ENCODE results near the gene ZSCAN22.
A peak's percentile ranks its signal among the peaks of the same experiment; 100 is the strongest.

Gene ZSCAN22

DNA sequence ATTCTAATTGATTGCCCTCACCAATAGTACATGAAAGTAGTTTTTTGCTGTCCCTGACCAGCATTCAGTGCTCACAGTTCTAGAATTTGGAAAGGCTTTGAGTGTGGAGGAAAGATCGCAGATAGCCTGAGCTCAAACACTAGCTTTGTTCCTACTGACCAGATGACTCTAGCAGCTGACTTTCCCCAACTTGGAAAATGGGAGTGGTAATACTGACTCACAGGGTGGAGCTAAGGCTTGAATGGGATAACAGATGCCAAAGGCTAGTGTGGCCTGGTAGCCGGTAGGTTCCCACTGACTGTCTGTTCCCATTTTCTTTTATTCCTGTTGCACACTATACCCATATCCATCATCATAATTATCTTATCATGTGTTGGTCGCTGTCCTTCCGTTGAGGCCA is 3.7 kb downstream of the ZSCAN22 start:
- H3K27me3 ChIP-seq (replicated peaks in 2 of 5; ENCODE audit: control insufficient read depth in 4 of 5, insufficient read depth in 5 of 5, low read length in 4 of 5), result no peaks in the 10 kb centered on the region
- no peak overlapping the region for H3K4me3 ChIP-seq (ENCODE audit: control insufficient read depth in 1 of 7, extremely low read depth in 1 of 7, insufficient read depth in 4 of 7, low read depth in 2 of 7, low read length in 6 of 7)
- CTCF ChIA-PET, result interaction anchor here (0.7 to 1.6 kb wide), 5 partner anchors 9 to 170 kb away, joined by 3 to 6 read pairs (median 3); no protein-coding TSS in a partner anchor
- POLR2A ChIA-PET, result no interaction called here
- no peaks in the 10 kb centered on the region for H3K9me3 ChIP-seq (ENCODE audit: control extremely low read depth in 1 of 5, control insufficient read depth in 4 of 5, insufficient read depth in 2 of 5, low read depth in 1 of 5, low read length in 4 of 5)
- H3K36me3 ChIP-seq (ENCODE audit: control insufficient read depth in 4 of 4, insufficient read depth in 4 of 4, low read length in 3 of 4), result peaks cover 0 to 11% (median 8%) of the 10 kb centered on the region in 4 experiments
- peaks cover 0 to 25% (median 21%) of the 10 kb centered on the region in 4 experiments for H3K4me1 ChIP-seq (ENCODE audit: control extremely low read depth in 1 of 4, control insufficient read depth in 4 of 4, insufficient read depth in 4 of 4, low read length in 3 of 4)
- H3K27ac ChIP-seq (ENCODE audit: insufficient read depth in 1 of 2, low read depth in 1 of 2, low read length in 2 of 2, poor library complexity in 1 of 2, severe bottlenecking in 2 of 2), result no peak overlapping the region
- DNase-seq, result no peak
- 93% methylated on average over 3 of the region's 4 CpGs for WGBS (ENCODE audit: insufficient coverage)

DNA sequence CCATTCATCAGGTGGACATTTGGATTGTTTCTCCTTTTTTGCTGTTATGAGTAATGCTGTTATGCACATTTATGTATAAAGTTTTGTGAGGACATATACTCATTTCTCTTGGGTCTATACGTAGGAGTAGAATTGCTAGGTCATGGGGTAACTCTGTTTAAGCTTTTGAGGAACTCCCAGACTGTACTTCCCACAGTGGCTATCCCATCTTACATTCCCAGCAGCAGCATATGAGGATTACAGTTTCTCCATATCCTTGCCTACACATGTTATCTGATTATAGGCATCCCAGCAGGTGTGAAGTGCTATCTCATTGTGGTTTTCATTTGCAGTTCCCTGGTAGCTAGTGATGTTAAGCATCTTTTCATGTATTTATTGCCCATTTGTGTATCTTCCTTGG is 5.9 kb downstream of the ZSCAN22 start:
- Histone ChIP-seq H3K36me3 (ENCODE audit: control insufficient read depth in 4 of 4, insufficient read depth in 4 of 4, low read length in 3 of 4) (peaks cover 2 to 29% (median 15%) of the 10 kb centered on the region in 4 experiments), H3K27me3 (replicated peaks in 2 of 5; ENCODE audit: control insufficient read depth in 4 of 5, insufficient read depth in 5 of 5, low read length in 4 of 5) (no peaks in the 10 kb centered on the region), H3K27ac (ENCODE audit: insufficient read depth in 1 of 2, low read depth in 1 of 2, low read length in 2 of 2, poor library complexity in 1 of 2, severe bottlenecking in 2 of 2) (no peak overlapping the region), H3K4me1 (ENCODE audit: control extremely low read depth in 1 of 4, control insufficient read depth in 4 of 4, insufficient read depth in 4 of 4, low read length in 3 of 4) (peaks cover 0 to 8% (median 3%) of the 10 kb centered on the region in 4 experiments), H3K9me3 (ENCODE audit: control extremely low read depth in 1 of 5, control insufficient read depth in 4 of 5, insufficient read depth in 2 of 5, low read depth in 1 of 5, low read length in 4 of 5) (no peaks in the 10 kb centered on the region), H3K4me3 (ENCODE audit: control insufficient read depth in 1 of 7, extremely low read depth in 1 of 7, insufficient read depth in 4 of 7, low read depth in 2 of 7, low read length in 6 of 7) (no peak overlapping the region)
- WGBS (ENCODE audit: insufficient coverage), result no CpG with 5 or more reads among the region's 1 CpG
- ChIA-PET POLR2A (no interaction called here), CTCF (interaction anchor here (1.0 to 1.1 kb wide), 2 partner anchors 11 to 31 kb away, joined by 3 read pairs; no protein-coding TSS in a partner anchor)
- peak in 1 of 3 donors; percentile 10 for DNase-seq

- no peak overlapping the region for H3K4me3 ChIP-seq (ENCODE audit: control insufficient read depth in 1 of 7, extremely low read depth in 1 of 7, insufficient read depth in 4 of 7, low read depth in 2 of 7, low read length in 6 of 7)
- no peaks in the 10 kb centered on the region for H3K27me3 ChIP-seq (replicated peaks in 2 of 5; ENCODE audit: control insufficient read depth in 4 of 5, insufficient read depth in 5 of 5, low read length in 4 of 5)
- CTCF ChIA-PET, result interaction anchor here (1.4 to 1.5 kb wide), 2 partner anchors 28 to 39 kb away, joined by 3 to 4 read pairs; partner anchors contain the start of gene ZNF497
- no peaks in the 10 kb centered on the region for H3K4me1 ChIP-seq (ENCODE audit: control extremely low read depth in 1 of 4, control insufficient read depth in 4 of 4, insufficient read depth in 4 of 4, low read length in 3 of 4)
- POLR2A ChIA-PET, result no interaction called here
- peaks cover 6 to 49% (median 30%) of the 10 kb centered on the region in 4 experiments for H3K36me3 ChIP-seq (ENCODE audit: control insufficient read depth in 4 of 4, insufficient read depth in 4 of 4, low read length in 3 of 4)
- 97% methylated on average over 9 of the region's 19 CpGs for WGBS (ENCODE audit: insufficient coverage)
- DNase-seq, result no peak
- H3K27ac ChIP-seq (ENCODE audit: insufficient read depth in 1 of 2, low read depth in 1 of 2, low read length in 2 of 2, poor library complexity in 1 of 2, severe bottlenecking in 2 of 2), result no peak overlapping the region
- H3K9me3 ChIP-seq (ENCODE audit: control extremely low read depth in 1 of 5, control insufficient read depth in 4 of 5, insufficient read depth in 2 of 5, low read depth in 1 of 5, low read length in 4 of 5), result peaks cover 0 to 4% (median 0%) of the 10 kb centered on the region in 5 experiments
Observed at GRCh38 chr19:58334691-58335249, 8.0 kb downstream of the ZSCAN22 start.

GRCh38 chr19:58335630-58336029 is 8.8 kb downstream of the ZSCAN22 start:
- ChIA-PET POLR2A (no interaction called here), CTCF (interaction anchor here (1.0 to 1.5 kb wide), 2 partner anchors 16 to 27 kb away, joined by 3 to 4 read pairs; partner anchors contain the start of gene ZNF497)
- no peak for DNase-seq
- no peaks in the 10 kb centered on the region for H3K4me1 ChIP-seq (ENCODE audit: control extremely low read depth in 1 of 4, control insufficient read depth in 4 of 4, insufficient read depth in 4 of 4, low read length in 3 of 4)
- WGBS (ENCODE audit: insufficient coverage), result 100% methylated on average over 1 of the region's 3 CpGs
- H3K27ac ChIP-seq (ENCODE audit: insufficient read depth in 1 of 2, low read depth in 1 of 2, low read length in 2 of 2, poor library complexity in 1 of 2, severe bottlenecking in 2 of 2), result no peak overlapping the region
- peaks cover 6 to 49% (median 31%) of the 10 kb centered on the region in 4 experiments for H3K36me3 ChIP-seq (ENCODE audit: control insufficient read depth in 4 of 4, insufficient read depth in 4 of 4, low read length in 3 of 4)
- H3K9me3 ChIP-seq (ENCODE audit: control extremely low read depth in 1 of 5, control insufficient read depth in 4 of 5, insufficient read depth in 2 of 5, low read depth in 1 of 5, low read length in 4 of 5), result peaks cover 0 to 4% (median 0%) of the 10 kb centered on the region in 5 experiments
- no peaks in the 10 kb centered on the region for H3K27me3 ChIP-seq (replicated peaks in 2 of 5; ENCODE audit: control insufficient read depth in 4 of 5, insufficient read depth in 5 of 5, low read length in 4 of 5)
- H3K4me3 ChIP-seq (ENCODE audit: control insufficient read depth in 1 of 7, extremely low read depth in 1 of 7, insufficient read depth in 4 of 7, low read depth in 2 of 7, low read length in 6 of 7), result no peak overlapping the region

DNA sequence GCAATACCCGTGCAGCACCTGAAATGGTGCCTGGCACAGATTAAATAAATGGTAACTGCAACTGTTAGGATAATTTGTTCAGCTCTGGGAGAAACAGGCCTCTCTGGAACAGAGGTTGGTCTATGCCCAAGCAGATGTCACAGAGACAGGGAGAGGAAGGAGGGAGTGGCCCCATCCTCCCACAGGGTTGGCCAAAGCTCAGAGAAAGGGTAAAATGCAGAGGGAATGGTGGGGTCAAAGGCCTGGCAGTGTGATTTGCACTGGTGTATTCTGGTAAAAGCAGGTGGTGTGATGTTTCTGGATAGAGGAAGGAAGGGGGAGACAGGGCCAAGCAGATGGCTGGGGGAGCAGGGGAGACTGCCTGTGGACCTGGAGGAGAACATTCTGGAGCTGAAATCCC is 9.4 kb downstream of the ZSCAN22 start:
- H3K27ac ChIP-seq (ENCODE audit: insufficient read depth in 1 of 2, low read depth in 1 of 2, low read length in 2 of 2, poor library complexity in 1 of 2, severe bottlenecking in 2 of 2), result no peak overlapping the region
- CTCF ChIA-PET, result interaction anchor here (1.0 kb wide), 1 partner anchor 15 kb away, joined by 4 read pairs; no protein-coding TSS in a partner anchor
- H3K9me3 ChIP-seq (ENCODE audit: control extremely low read depth in 1 of 5, control insufficient read depth in 4 of 5, insufficient read depth in 2 of 5, low read depth in 1 of 5, low read length in 4 of 5), result peaks cover 0 to 4% (median 0%) of the 10 kb centered on the region in 5 experiments
- peaks cover 6 to 54% (median 33%) of the 10 kb centered on the region in 4 experiments for H3K36me3 ChIP-seq (ENCODE audit: control insufficient read depth in 4 of 4, insufficient read depth in 4 of 4, low read length in 3 of 4)
- no peaks in the 10 kb centered on the region for H3K4me1 ChIP-seq (ENCODE audit: control extremely low read depth in 1 of 4, control insufficient read depth in 4 of 4, insufficient read depth in 4 of 4, low read length in 3 of 4)
- H3K4me3 ChIP-seq (ENCODE audit: control insufficient read depth in 1 of 7, extremely low read depth in 1 of 7, insufficient read depth in 4 of 7, low read depth in 2 of 7, low read length in 6 of 7), result no peak overlapping the region
- no peaks in the 10 kb centered on the region for H3K27me3 ChIP-seq (replicated peaks in 2 of 5; ENCODE audit: control insufficient read depth in 4 of 5, insufficient read depth in 5 of 5, low read length in 4 of 5)
- WGBS (ENCODE audit: insufficient coverage), result 100% methylated on average over 1 of the region's 1 CpG
- no peak for DNase-seq
- POLR2A ChIA-PET, result interaction anchor here (0.8 kb wide), 1 partner anchor 11 kb away, joined by 3 read pairs; no protein-coding TSS in a partner anchor

- WGBS (ENCODE audit: insufficient coverage), result 100% methylated on average over 2 of the region's 4 CpGs
- Histone ChIP-seq H3K9me3 (ENCODE audit: control extremely low read depth in 1 of 5, control insufficient read depth in 4 of 5, insufficient read depth in 2 of 5, low read depth in 1 of 5, low read length in 4 of 5) (peaks cover 0 to 4% (median 0%) of the 10 kb centered on the region in 5 experiments), H3K4me1 (ENCODE audit: control extremely low read depth in 1 of 4, control insufficient read depth in 4 of 4, insufficient read depth in 4 of 4, low read length in 3 of 4) (no peaks in the 10 kb centered on the region), H3K36me3 (ENCODE audit: control insufficient read depth in 4 of 4, insufficient read depth in 4 of 4, low read length in 3 of 4) (peaks cover 10 to 55% (median 36%) of the 10 kb centered on the region in 4 experiments), H3K4me3 (ENCODE audit: control insufficient read depth in 1 of 7, extremely low read depth in 1 of 7, insufficient read depth in 4 of 7, low read depth in 2 of 7, low read length in 6 of 7) (no peak overlapping the region), H3K27ac (ENCODE audit: insufficient read depth in 1 of 2, low read depth in 1 of 2, low read length in 2 of 2, poor library complexity in 1 of 2, severe bottlenecking in 2 of 2) (no peak overlapping the region), H3K27me3 (replicated peaks in 2 of 5; ENCODE audit: control insufficient read depth in 4 of 5, insufficient read depth in 5 of 5, low read length in 4 of 5) (no peaks in the 10 kb centered on the region)
- ChIA-PET CTCF (interaction anchor here (1.0 kb wide), 1 partner anchor 14 kb away, joined by 4 read pairs; no protein-coding TSS in a partner anchor), POLR2A (interaction anchor here (0.8 kb wide), 1 partner anchor 10 kb away, joined by 3 read pairs; no protein-coding TSS in a partner anchor)
- DNase-seq, result no peak
Observed at GRCh38 chr19:58336820-58337219, 10.0 kb downstream of the ZSCAN22 start.

- ChIA-PET POLR2A (no interaction called here), CTCF (no interaction called here)
- Histone ChIP-seq H3K27ac (ENCODE audit: insufficient read depth in 1 of 2, low read depth in 1 of 2, low read length in 2 of 2, poor library complexity in 1 of 2, severe bottlenecking in 2 of 2) (no peak overlapping the region), H3K27me3 (replicated peaks in 2 of 5; ENCODE audit: control insufficient read depth in 4 of 5, insufficient read depth in 5 of 5, low read length in 4 of 5) (no peaks in the 10 kb centered on the region), H3K36me3 (ENCODE audit: control insufficient read depth in 4 of 4, insufficient read depth in 4 of 4, low read length in 3 of 4) (peaks cover 10 to 55% (median 36%) of the 10 kb centered on the region in 4 experiments), H3K4me1 (ENCODE audit: control extremely low read depth in 1 of 4, control insufficient read depth in 4 of 4, insufficient read depth in 4 of 4, low read length in 3 of 4) (no peaks in the 10 kb centered on the region), H3K4me3 (ENCODE audit: control insufficient read depth in 1 of 7, extremely low read depth in 1 of 7, insufficient read depth in 4 of 7, low read depth in 2 of 7, low read length in 6 of 7) (no peak overlapping the region), H3K9me3 (ENCODE audit: control extremely low read depth in 1 of 5, control insufficient read depth in 4 of 5, insufficient read depth in 2 of 5, low read depth in 1 of 5, low read length in 4 of 5) (peaks cover 0 to 4% (median 0%) of the 10 kb centered on the region in 5 experiments)
- WGBS (ENCODE audit: insufficient coverage), result 98% methylated on average over 9 of the region's 11 CpGs
- DNase-seq, result no peak
Observed at GRCh38 chr19:58338336-58338735, 11.5 kb downstream of the ZSCAN22 start.
